GM12801 (cell line): Measurements from ENCODE around the gene RBPJL.

Experiments used
- TF ChIP-seq, protein P1 (sequence below): IDR thresholded peaks from one replicate; pipeline ENCODE4 v1.5.1; 2011; ENCODE audit warnings: control low read depth; ENCODE audit not compliant: insufficient read length; ENCODE audit errors: extremely low read depth

The RBPJL gene

DNA sequence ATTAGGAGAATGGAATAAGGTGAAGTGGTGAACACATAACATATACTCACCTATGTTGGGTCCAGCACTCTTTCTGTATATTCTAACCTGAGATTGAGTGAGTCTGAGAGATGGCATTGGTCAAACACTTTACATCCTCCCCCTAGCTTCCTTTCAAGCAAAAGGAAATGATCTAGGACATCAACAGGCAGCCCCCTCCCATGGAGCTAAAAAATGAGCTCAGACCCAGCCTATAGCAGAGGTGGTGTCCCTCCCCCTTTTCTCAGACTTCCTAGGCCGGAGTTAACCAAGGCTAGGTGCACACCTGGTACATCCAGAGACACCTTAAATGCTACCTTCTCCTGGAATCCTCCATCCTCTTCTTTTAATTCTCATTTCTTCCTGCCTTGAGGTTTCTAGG, 47.1 kb downstream of the RBPJL start:
- TF ChIP-seq, protein P1, sequence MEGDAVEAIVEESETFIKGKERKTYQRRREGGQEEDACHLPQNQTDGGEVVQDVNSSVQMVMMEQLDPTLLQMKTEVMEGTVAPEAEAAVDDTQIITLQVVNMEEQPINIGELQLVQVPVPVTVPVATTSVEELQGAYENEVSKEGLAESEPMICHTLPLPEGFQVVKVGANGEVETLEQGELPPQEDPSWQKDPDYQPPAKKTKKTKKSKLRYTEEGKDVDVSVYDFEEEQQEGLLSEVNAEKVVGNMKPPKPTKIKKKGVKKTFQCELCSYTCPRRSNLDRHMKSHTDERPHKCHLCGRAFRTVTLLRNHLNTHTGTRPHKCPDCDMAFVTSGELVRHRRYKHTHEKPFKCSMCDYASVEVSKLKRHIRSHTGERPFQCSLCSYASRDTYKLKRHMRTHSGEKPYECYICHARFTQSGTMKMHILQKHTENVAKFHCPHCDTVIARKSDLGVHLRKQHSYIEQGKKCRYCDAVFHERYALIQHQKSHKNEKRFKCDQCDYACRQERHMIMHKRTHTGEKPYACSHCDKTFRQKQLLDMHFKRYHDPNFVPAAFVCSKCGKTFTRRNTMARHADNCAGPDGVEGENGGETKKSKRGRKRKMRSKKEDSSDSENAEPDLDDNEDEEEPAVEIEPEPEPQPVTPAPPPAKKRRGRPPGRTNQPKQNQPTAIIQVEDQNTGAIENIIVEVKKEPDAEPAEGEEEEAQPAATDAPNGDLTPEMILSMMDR = no peak

DNA sequence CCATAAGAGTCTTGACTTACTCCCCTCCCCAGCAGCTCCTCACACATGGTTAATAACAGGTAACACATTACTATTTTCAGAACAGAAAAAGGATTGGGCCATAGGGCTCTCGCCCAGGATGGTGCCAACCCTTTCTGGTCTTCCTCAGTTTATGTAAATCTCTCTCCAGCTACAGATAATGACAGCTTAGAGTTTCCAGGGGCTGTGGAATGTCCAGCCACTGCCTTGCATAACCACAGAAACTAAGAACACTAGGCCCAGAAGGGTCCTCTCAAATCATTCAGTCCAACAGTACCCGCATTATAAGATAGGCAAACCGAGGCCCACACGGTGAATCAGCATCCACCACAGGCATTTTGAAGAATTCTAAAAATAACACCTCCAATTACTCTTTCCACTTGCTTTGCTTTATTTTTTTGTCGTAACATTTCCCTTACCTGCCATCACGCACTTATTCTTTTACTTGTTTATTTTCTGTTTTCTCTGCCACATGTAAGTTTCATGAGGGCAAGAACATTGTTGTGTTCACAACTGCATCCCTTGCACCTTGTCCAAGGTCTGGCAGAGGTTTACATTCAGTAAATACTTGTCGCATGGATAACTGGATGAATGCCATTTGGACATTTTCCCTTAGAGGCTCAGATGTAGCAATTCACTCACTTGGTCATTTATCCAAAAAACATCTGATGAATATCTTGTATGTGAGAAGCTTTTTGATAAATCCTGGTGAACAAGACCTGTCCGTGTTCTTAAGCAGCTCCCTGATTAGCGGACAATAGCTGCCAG, 48.0 kb downstream of the RBPJL start:
- TF ChIP-seq, protein P1 = no peak

DNA sequence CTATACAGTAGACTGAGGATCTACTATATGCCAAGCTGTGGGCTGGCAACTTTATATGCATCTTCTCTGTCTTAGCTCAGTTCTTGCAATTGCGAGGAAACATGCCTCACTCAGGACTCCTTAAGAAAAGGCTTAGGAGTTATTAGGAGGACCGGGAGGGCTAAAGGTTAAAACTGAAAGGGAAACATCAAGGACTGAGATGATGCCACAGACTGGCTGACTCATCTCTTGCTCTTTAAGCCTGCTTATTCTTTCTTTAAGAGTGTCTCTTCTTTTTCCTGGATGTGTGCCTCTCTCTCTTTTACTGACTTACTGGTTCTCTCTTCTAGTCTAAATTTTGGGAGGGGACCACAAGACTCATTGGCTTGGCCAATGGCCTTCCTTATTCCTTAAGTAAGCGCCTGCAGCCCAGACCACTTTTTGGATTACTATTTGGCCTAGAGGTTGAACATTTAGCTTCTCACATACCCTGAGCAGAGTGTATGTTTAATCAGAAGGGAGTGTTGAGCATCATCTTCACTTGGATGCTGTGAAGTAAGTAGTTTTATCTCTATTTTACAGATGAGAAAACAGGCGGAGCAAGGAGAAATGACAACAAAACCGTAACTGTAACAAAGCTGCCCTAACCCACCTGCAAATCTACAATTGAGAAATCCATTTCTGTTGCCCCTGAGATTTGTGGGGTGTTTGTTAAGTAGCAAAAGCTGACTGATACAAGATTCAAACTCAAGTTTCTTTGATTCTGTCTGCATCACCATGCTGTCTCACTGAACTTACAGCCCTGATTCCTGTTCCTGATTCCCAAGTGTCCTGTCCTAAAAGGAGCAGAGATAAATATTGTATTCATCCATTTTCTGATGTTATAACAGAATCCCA, 48.8 kb downstream of the RBPJL start:
- TF ChIP-seq, protein P1 = no peak

DNA sequence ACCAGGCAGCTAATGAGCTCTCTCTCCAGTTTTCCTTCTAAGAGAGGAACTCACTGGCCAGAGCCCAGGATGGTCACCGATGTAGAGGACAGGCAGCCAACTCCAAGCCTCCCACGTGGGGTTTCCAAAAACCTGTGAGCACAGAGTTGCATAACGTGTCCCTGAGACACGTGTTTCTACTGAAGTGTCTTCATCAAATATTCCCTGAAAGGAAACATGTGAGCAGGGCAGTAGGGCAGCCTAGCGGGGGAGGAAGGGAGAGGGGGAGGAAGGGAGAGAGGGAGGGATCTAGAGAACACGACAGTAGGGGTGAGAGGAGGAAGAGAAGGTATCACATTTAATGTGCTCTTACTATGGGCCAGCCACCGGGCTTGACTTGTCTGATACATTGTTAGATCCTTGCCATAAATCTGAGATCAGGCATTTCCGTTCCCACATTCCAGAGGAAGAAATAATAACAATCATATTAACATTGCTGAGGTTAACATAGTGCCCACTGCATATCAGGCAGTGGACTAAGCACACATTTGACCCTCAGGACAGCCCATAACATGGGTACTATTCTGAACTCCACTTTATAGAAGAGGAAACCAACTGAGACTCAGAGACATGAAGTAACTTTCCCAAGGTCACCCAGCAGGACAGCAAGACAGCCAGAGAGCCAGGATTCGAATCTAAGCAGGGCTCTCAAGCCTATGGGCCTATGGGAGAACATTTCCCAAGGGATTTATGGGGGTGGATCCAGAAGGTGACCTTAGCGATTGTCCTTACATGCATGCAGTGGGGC, 51.8 kb downstream of the RBPJL start:
- TF ChIP-seq, protein P1 = no peak

DNA sequence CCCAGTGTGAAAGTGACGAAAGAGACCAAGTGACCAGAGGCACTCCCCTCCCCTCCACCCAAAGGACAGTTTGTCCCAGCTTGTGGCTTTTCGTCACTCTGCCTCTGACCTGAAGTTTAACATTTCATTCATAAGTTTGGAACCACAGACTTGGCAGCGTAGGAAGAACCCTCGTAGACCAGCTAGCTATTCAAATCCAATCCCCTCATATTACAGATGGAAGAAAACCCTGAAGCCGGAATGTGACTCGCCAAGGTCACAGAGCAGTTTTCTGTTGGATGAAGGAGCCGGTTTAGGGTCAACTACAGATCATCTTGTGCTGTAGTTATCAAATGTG, 52.4 kb downstream of the RBPJL start:
- TF ChIP-seq, protein P1 = no peak

DNA sequence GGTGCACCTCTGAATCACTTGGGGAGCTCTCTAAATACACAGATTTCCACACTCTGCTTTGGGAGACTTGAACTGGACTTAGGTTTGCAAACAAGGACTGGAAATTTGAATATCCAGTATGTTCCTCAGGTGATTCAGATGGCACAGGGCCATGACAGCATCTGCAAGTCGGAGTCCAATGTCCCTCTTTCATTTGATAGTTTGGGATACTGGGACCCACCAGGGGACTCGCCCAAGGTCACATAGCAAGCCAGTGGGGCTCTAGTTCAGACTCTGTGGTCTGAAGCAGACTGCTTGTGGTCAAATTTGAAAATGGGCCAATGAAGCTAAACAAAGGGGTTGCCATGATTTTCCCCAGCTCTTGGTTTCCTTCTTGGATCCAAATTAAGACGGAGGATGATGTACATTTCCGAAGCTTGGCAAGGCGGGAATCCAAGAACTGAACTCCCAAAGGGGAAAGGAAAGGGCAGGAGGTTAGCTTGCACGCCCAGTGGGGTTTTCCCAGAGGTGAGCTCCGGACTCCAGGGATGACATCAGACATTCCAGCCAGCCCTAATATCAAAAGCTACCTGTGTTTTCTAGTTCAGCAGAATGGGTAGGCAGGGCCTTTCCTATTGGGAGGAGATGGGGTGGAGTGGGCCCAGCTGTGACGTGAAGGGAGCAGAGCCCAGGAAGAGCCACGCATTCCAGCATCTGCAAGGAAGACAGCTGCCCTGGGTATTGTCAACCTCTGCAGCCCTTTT, 52.9 kb downstream of the RBPJL start:
- TF ChIP-seq, protein P1 = no peak

DNA sequence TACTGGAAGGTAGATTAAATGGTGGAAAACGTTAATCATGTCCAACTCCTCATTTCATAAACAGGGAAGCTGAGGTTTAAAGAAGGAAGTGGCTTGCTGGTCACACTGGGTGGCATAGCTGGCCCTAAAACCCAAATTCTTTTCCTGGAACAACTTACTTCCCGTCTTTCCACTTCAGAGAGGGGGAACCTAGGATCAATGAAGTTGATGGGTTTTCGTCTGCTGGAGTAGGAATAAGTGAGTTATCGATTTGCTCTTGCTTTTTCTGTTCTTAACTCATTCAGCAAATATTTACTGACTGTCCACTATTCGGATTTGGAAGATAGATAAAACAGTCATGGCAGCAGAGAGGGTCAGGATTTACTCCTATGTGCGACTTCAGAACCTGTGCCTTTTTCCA, 55.2 kb downstream of the RBPJL start:
- TF ChIP-seq, protein P1 = no peak
